ENCODE data around the gene P2RX7. TPM values are rescaled to one million over a fixed set of nuclear protein-coding genes. Genes with fewer than 3 reads are reported as not detected.

The P2RX7 gene
- total RNA-seq, 4 donors from 2014 or later = 1.6 to 2.7 (median 2.2) TPM

DNA sequence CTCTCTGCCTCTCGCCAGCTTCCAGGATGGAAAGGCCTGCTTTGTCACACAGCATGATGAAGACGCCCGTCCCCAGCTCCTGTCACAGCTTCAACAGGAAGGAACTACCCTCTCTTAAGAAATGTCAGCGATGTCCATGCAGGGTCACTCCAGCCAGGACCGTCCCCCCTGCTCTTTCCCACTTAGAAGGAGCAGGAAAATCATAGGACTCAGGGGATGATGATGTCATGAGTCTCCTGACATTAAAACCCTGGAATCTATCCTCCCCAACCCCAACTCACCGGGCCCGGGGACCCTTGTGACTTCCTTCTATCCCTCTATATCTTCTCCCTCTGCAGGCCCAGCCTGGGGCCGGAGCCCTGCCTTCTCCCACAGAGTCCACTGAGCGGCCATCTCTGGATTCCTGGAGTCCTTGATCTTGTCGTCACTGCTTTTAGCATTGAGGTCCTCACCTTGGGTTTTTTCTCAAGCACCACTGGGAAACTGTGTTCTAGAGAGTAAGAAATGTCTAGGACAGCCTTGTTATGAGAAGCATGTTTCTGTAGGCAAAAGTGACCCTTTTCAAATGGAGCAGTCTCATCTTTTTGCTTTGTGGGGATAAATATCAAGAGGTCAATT is 42.8 kb upstream of the P2RX7 start:
- H3K9me3 ChIP-seq = no peaks in the 10 kb centered on the region
- no peaks in the 10 kb centered on the region for H3K36me3 ChIP-seq
- DNase-seq = no peak
- no peaks in the 10 kb centered on the region for H3K4me1 ChIP-seq
- no peak for TF ChIP-seq POLR2A (IDR thresholded peaks at IDR 0.05)
- TF ChIP-seq, protein P1, sequence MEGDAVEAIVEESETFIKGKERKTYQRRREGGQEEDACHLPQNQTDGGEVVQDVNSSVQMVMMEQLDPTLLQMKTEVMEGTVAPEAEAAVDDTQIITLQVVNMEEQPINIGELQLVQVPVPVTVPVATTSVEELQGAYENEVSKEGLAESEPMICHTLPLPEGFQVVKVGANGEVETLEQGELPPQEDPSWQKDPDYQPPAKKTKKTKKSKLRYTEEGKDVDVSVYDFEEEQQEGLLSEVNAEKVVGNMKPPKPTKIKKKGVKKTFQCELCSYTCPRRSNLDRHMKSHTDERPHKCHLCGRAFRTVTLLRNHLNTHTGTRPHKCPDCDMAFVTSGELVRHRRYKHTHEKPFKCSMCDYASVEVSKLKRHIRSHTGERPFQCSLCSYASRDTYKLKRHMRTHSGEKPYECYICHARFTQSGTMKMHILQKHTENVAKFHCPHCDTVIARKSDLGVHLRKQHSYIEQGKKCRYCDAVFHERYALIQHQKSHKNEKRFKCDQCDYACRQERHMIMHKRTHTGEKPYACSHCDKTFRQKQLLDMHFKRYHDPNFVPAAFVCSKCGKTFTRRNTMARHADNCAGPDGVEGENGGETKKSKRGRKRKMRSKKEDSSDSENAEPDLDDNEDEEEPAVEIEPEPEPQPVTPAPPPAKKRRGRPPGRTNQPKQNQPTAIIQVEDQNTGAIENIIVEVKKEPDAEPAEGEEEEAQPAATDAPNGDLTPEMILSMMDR (IDR thresholded peaks at IDR 0.05) = no peak
- no peak overlapping the region for H3K27ac ChIP-seq
- no peak overlapping the region for H3K4me3 ChIP-seq
- H3K27me3 ChIP-seq = peaks cover 0 to 14% (median 0%) of the 10 kb centered on the region in 4 donors
- 83 to 91% methylated on average over 5 to 6 of the region's 10 CpGs for WGBS, 2 donors
- intact Hi-C loops (cut with DNase I) = loop anchor here (10.0 kb wide), 1 partner anchor 85 kb away; no protein-coding TSS in a partner anchor

DNA sequence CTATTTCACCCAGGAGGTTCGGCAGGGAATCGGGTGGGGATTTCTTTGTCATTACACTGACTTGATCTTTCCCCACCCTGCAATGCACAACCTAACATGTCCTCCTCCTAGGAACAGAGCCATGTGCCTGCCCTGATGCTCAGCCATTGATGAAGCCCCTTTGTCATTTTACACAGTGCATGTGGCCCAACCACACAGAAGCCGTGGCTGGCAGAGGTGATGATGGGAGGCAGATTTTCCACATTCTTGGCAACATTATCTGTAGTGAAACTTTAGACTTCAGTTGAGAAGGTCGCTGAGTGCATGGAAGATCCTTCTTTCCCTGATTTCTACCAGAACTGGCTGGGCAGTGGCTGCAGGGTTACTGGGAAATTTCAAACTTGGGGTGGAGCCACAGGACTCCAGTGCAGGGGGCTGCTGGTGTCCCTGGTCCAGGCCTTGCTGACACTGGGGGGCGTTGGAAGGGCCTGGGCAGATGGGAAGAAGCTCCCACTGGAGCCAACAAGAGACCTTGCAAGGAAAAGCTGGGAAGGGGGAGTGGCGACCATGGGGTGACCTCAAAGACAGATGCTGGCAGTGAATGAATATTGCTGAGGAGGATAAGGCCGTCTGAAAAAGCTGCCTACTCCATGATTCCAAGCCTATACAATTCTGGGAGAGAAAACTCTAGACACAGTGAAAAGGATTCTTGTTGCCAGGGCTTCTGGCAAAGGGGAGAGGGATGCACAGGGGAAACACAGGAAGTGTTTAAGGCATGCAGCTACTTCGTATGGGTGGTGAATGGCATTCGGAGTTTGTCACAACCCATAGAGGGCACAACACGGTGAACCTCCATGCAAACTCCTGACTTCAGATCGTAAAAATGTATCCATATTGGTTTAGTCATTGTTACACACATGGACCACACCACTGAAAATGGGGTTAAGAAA is 41.8 kb upstream of the P2RX7 start:
- no peak for DNase-seq
- H3K27me3 ChIP-seq = peaks cover 0 to 22% (median 0%) of the 10 kb centered on the region in 4 donors
- TF ChIP-seq POLR2A (IDR thresholded peaks at IDR 0.05) = no peak
- TF ChIP-seq, protein P1 (IDR thresholded peaks at IDR 0.05) = no peak
- H3K9me3 ChIP-seq = no peaks in the 10 kb centered on the region
- H3K4me1 ChIP-seq = peaks cover 5 to 9% (median 6%) of the 10 kb centered on the region in 3 donors
- H3K36me3 ChIP-seq = no peaks in the 10 kb centered on the region
- H3K27ac ChIP-seq = no peak overlapping the region
- 72 to 74% methylated on average over 9 to 10 of the region's 11 CpGs for WGBS, 2 donors
- H3K4me3 ChIP-seq = no peak overlapping the region
- intact Hi-C loops (cut with DNase I) = loop anchor here (10.0 kb wide), 1 partner anchor 86 kb away; no protein-coding TSS in a partner anchor

DNA sequence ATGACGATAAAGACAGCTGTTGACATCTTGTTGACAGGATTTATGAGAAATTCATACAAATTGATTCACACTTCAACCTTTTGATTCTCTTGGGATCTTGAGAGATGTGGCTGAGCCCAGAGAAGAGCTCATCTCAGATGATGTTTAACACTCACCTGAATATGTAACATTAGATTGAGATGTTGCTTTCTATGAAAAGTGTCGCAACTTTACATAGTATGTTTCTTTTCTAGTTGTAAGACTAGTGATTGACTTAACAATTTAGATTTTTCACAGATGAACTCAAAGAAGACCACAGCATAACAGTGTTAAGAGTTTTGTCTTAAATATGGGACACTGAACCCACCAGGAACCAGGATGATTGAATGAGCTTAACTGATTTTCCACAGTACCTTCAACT is 40.6 kb upstream of the P2RX7 start:
- TF ChIP-seq, protein P1 (IDR thresholded peaks at IDR 0.05) = no peak
- no peak for TF ChIP-seq POLR2A (IDR thresholded peaks at IDR 0.05)
- 90 to 93% methylated on average over 2 of the region's 2 CpGs for WGBS, 2 donors
- no peak overlapping the region for H3K4me3 ChIP-seq
- no peaks in the 10 kb centered on the region for H3K9me3 ChIP-seq
- H3K27me3 ChIP-seq = peaks cover 0 to 25% (median 0%) of the 10 kb centered on the region in 4 donors
- H3K4me1 ChIP-seq = peaks cover 9 to 14% (median 11%) of the 10 kb centered on the region in 3 donors
- no peak overlapping the region for H3K27ac ChIP-seq
- no peaks in the 10 kb centered on the region for H3K36me3 ChIP-seq
- no peak for DNase-seq
- intact Hi-C loops (cut with DNase I) = loop anchor here (10.0 kb wide), 1 partner anchor 87 kb away; no protein-coding TSS in a partner anchor

DNA sequence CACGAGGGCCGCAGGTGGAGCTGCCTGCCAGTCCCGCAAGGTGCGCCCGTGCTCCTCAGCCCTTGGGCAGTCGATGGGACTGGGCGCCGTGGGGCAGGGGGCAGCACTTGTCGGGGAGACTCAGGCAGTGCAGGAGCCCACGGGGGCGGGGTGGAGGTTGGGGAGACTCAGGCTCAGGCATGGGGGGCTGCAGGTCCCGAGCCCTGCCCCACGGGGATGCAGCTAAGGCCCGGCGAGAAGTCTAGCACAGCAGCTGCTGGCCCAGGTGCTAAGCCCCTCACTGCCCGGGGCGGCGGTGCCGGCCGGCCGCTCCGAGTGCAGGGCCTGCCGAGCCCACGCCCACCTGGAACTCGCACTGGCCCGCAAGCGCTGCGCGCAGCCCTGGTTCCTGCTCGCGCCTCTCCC is 39.2 kb upstream of the P2RX7 start:
- DNase-seq = no peak
- intact Hi-C loops (cut with DNase I) = loop anchor here (10.0 kb wide), 1 partner anchor 89 kb away; no protein-coding TSS in a partner anchor
- WGBS, 2 donors = no CpG with 5 or more reads among the region's 31 CpGs
- Histone ChIP-seq H3K27ac (no peak overlapping the region), H3K27me3 (peaks cover 0 to 25% (median 0%) of the 10 kb centered on the region in 4 donors), H3K9me3 (no peaks in the 10 kb centered on the region), H3K36me3 (no peaks in the 10 kb centered on the region), H3K4me3 (no peak overlapping the region), H3K4me1 (peaks cover 9 to 14% (median 11%) of the 10 kb centered on the region in 3 donors)
- TF ChIP-seq, protein P1 (IDR thresholded peaks at IDR 0.05) = no peak
- TF ChIP-seq POLR2A (IDR thresholded peaks at IDR 0.05) = no peak
